Kidney epithelial cell (primary cell): ENCODE measurements around the gene PTP4A2. TPM values are rescaled to one million over a fixed set of nuclear protein-coding genes. Genes with fewer than 3 reads are reported as not detected.
A peak's percentile ranks its signal among the peaks of the same experiment; 100 is the strongest.
"Not testable (repeated sequence)": the region's sequence is repeated elsewhere in the genome, so short reads cannot be mapped to it uniquely, and the experiment has no call there.

ENCODE experiments used
- DNase-seq: peaks from one replicate; pipeline ENCODE4 v3.0.0-alpha.2; 2010; ENCODE audit warnings: low read depth
- H3K27me3 ChIP-seq: 2 replicates; pipeline ENCODE4 v1.6.0; 2011; ENCODE audit warnings: low read length; ENCODE audit not compliant: control insufficient read depth, insufficient read depth
- H3K36me3 ChIP-seq: 2 replicates; pipeline ENCODE4 v1.5.1; 2011; ENCODE audit warnings: low read length; ENCODE audit not compliant: control insufficient read depth, insufficient read depth
- H3K4me3 ChIP-seq: 2 replicates; pipeline ENCODE4 v1.5.1; 2011; ENCODE audit warnings: low read depth, mild to moderate bottlenecking, control low read depth, low read length
- total RNA-seq: library from RNA; depleted of rRNA; stranded (reverse); fragments of >200 nt; gene quantifications from 2 replicates; pipeline ENCODE4 v1.2.3, GENCODE V29; 2015
- TF ChIP-seq, protein P1 (sequence below): IDR thresholded peaks from 2 replicates; pipeline ENCODE4 v1.5.1; 2011; ENCODE audit warnings: mild to moderate bottlenecking, moderate library complexity, low read length, control low read depth, inconsistent platforms; ENCODE audit not compliant: insufficient read depth, poor library complexity, severe bottlenecking

The PTP4A2 gene
- total RNA-seq, 1 donor from 2014 or later, result 346 TPM

- TF ChIP-seq, protein P1, sequence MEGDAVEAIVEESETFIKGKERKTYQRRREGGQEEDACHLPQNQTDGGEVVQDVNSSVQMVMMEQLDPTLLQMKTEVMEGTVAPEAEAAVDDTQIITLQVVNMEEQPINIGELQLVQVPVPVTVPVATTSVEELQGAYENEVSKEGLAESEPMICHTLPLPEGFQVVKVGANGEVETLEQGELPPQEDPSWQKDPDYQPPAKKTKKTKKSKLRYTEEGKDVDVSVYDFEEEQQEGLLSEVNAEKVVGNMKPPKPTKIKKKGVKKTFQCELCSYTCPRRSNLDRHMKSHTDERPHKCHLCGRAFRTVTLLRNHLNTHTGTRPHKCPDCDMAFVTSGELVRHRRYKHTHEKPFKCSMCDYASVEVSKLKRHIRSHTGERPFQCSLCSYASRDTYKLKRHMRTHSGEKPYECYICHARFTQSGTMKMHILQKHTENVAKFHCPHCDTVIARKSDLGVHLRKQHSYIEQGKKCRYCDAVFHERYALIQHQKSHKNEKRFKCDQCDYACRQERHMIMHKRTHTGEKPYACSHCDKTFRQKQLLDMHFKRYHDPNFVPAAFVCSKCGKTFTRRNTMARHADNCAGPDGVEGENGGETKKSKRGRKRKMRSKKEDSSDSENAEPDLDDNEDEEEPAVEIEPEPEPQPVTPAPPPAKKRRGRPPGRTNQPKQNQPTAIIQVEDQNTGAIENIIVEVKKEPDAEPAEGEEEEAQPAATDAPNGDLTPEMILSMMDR, result no peak
- H3K27me3 ChIP-seq, result no peaks in the 10 kb centered on the region
- no peak overlapping the region for H3K4me3 ChIP-seq
- no peak for DNase-seq
- no peaks in the 10 kb centered on the region for H3K36me3 ChIP-seq
These were observed 36.2 kb downstream of the PTP4A2 start for GRCh38 chr1:31901838-31902509.

GRCh38 chr1:31900790-31901189 lies 37.4 kb downstream of the PTP4A2 start:
- no peak overlapping the region for H3K4me3 ChIP-seq
- H3K27me3 ChIP-seq, result no peaks in the 10 kb centered on the region
- no peaks in the 10 kb centered on the region for H3K36me3 ChIP-seq
- TF ChIP-seq, protein P1, result no peak
- DNase-seq, result no peak

- Histone ChIP-seq H3K27me3 (no peaks in the 10 kb centered on the region), H3K36me3 (no peaks in the 10 kb centered on the region), H3K4me3 (no peak overlapping the region)
- no peak for DNase-seq
- TF ChIP-seq, protein P1, result no peak
These were observed 40.6 kb downstream of the PTP4A2 start for GRCh38 chr1:31897526-31898100.

GRCh38 chr1:31895474-31896198 lies 42.5 kb downstream of the PTP4A2 start:
- not testable (repeated sequence) for H3K36me3 ChIP-seq, H3K4me3 ChIP-seq, DNase-seq, H3K27me3 ChIP-seq

GRCh38 chr1:31891280-31891679 lies 46.9 kb downstream of the PTP4A2 start:
- H3K36me3 ChIP-seq, result no peaks in the 10 kb centered on the region
- no peaks in the 10 kb centered on the region for H3K27me3 ChIP-seq
- TF ChIP-seq, protein P1, result no peak
- DNase-seq, result peak; percentile 26
- H3K4me3 ChIP-seq, result no peak overlapping the region

DNA sequence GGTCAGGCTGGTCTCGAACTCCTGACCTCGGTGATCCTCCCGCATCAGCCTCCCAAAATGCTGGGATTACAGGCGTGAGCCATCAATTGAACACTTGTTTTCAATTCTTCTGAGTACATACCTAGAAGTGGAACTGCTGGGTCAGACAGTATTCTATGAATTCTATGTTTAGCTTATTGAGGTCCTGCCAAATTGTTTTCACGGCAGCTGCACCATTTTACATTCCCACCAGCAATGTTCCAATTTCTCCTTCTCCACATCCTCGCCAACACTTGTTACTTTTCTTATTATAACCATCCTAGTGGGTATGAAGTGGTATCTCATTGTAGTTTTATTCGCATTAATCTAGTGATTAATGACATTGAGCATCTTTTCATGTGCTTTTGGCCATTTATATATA lies 49.9 kb downstream of the PTP4A2 start:
- Histone ChIP-seq H3K27me3 (no peaks in the 10 kb centered on the region), H3K36me3 (no peaks in the 10 kb centered on the region), H3K4me3 (no peak overlapping the region)
- no peak for DNase-seq
- TF ChIP-seq, protein P1, result no peak
